ENCODE data around the gene SLC34A2.
"Not testable (repeated sequence)": the region's sequence is repeated elsewhere in the genome, so short reads cannot be mapped to it uniquely, and the experiment has no call there.

SLC34A2 gene

GRCh38 chr4:25638806-25639205 lies 16.8 kb upstream of the SLC34A2 start:
- no peak for TF ChIP-seq ZNF274 (IDR thresholded peaks at IDR 0.05; ENCODE audit: low read depth, low read length)
- H3K4me3 ChIP-seq (ENCODE audit: low read length), result no peak overlapping the region

- H3K4me3 ChIP-seq (ENCODE audit: low read length), result no peak overlapping the region
- TF ChIP-seq ZNF274 (IDR thresholded peaks at IDR 0.05; ENCODE audit: low read depth, low read length), result no peak
Observed at GRCh38 chr4:25650311-25650710, 5.3 kb upstream of the SLC34A2 start.

DNA sequence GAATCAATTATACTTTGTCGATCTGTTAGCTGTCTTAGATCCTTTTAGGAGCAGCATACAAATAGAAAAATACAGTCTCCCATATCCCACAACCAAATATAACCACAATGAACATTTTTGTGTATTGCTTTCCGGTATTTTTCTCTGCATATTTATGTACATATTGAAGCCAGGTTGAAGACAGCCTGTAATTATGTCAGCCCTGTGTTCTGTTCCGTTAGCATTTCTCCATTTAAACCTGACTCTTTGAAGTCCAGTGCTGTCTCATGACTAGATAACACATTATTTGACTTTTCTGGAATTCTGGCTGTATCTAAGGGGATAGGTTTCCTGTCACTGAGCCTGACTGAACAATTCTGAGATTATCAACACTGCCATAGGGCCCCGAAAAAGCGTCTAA lies 4.0 kb upstream of the SLC34A2 start:
- no peak for TF ChIP-seq ZNF274 (IDR thresholded peaks at IDR 0.05; ENCODE audit: low read depth, low read length)
- no peak overlapping the region for H3K4me3 ChIP-seq (ENCODE audit: low read length)

DNA sequence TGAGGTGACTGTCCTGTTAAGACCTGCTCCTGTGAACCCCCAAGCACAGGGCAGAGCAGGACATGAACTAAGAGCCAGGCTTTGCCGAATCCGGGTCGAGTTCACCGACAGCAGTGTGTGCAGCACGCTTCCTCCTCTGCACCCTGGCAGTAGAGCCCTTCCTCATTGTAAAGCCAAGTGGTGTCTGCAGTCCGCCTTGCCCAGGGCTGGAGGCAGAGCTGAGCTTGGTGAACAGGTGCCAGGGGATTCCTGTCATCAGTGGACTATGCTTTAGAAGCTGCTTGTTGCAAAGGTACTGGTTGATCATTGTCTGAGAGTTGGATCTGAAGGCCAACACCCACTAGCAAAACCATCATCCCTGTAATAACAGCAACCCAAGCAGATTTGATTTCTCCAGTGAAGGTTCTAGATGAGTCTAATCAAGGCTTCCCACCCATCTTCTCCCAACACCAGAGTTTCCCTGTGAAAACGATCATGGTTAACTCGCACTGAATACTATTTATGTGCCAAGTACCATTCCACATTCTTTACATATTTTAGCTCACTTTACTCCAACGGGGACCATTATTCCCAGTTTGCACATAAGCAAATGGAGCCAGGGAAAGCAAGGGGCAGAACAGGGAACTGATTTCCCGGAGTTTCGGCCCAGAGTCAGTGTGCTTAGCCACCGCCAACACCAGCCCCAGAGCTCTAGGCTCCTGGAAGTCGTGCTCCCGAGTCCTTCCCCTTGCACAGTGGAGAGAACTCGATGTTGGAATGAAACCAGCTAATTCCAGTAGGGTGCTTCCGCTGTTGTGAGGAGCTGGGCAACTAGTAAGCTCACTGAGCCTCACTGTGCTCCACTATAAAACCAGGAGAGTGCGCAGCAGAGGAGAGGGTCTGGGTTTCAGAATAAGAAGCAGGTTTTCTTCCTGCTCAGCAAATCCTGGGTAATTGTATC lies 1.4 kb upstream of the SLC34A2 start:
- no peak overlapping the region for H3K4me3 ChIP-seq (ENCODE audit: low read length)

GRCh38 chr4:25656031-25656430 lies 380 bp downstream of the SLC34A2 start:
- no peak overlapping the region for H3K4me3 ChIP-seq (ENCODE audit: low read length)
- TF ChIP-seq ZNF274 (IDR thresholded peaks at IDR 0.05; ENCODE audit: low read depth, low read length), result no peak

More for the DNA sequence above, 1.4 kb upstream of the SLC34A2 start:
- TF ChIP-seq ZNF274 (IDR thresholded peaks at IDR 0.05; ENCODE audit: low read depth, low read length), result no peak

DNA sequence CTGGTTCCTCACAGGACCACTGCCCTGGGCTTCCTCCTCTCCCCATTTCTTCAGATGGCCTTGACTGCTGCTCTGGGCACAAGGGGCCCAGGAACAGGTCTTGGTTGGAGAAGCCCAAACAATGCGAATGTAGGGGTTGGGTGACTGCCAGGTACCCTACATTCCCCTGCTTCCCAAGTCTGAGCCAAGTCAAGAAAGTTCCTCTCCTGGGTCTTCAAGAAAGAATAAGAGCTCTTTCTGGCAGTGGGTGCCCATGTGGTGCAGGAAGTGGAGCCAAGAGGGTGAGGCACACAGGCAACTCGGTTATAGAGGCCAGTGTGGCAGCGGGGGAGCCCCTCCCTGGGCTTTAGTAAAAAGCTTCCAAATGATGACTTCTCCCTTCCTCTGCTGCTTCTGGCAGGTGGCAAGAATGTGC lies 2.7 kb downstream of the SLC34A2 start:
- no peak overlapping the region for H3K4me3 ChIP-seq (ENCODE audit: low read length)
- no peak for TF ChIP-seq ZNF274 (IDR thresholded peaks at IDR 0.05; ENCODE audit: low read depth, low read length)

DNA sequence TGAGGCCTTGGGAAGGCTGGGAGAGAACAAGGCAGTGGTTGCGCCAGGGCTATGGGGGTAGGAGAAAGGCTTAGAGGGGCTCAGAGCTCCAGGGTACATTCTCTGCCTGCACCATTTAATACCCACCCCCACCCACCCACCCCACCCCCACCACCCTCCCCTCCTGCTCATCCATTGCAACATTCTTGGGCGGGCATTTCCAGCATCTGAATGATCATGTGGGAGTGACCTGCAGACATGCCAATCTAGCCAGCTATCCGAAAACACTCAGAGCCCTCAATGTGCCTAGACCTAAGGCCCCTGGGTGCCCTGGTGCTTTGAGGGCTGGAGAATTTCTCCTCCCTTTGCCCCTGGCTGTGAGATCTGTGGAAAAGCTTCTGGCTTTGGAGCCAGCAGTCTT lies 3.1 kb downstream of the SLC34A2 start:
- H3K4me3 ChIP-seq (ENCODE audit: low read length), result no peak overlapping the region
- TF ChIP-seq ZNF274 (IDR thresholded peaks at IDR 0.05; ENCODE audit: low read depth, low read length), result no peak

- not testable (repeated sequence) for H3K4me3 ChIP-seq (ENCODE audit: low read length)
Observed at GRCh38 chr4:25661441-25661840, 5.8 kb downstream of the SLC34A2 start.

- TF ChIP-seq ZNF274 (IDR thresholded peaks at IDR 0.05; ENCODE audit: low read depth, low read length), result no peak
- H3K4me3 ChIP-seq (ENCODE audit: low read length), result no peak overlapping the region
Observed at GRCh38 chr4:25662306-25662705, 6.7 kb downstream of the SLC34A2 start.

DNA sequence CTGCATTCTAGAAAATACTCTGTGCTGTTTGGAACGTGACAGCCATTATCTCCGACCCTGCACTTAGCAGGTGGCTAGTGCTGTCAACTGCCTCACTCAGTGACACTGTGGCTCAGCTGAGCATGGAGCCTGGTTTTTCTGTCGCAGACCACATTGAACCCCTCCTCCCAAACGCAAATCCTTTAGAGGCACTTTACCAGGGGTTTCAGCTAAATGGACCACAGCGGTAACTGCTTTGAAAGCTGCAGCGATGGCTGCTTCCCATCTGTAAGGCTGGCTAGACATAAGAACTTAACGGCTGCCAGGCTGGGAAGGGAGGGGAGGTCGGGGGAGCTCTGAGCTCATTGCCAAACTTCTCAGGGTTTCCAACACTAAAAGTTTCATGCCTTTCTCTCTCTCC lies 8.1 kb downstream of the SLC34A2 start:
- TF ChIP-seq ZNF274 (IDR thresholded peaks at IDR 0.05; ENCODE audit: low read depth, low read length), result no peak

DNA sequence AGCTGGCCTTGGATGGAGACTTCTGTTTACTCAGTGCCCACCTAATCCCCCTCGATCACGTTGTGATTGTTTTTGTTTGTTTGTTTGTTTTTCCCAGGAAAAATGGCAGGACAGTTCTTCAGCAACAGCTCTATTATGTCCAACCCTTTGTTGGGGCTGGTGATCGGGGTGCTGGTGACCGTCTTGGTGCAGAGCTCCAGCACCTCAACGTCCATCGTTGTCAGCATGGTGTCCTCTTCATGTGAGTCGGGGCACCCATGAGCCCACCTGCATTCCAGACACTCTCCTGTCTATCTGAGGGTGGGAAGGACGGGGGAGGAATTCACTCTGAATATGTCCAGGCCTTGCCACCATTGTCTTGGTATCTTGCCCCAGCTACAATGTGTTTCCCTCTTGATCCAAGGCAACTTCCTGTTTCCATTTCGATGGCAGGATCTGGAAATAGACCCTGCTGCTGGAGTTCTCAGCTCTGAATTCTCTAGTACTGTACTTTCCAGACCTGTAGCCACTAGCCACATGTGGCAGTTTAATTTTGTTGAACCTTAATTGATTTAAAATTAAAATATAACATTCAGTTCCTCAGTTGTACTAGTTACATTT lies 10.5 kb downstream of the SLC34A2 start:
- no peak for TF ChIP-seq ZNF274 (IDR thresholded peaks at IDR 0.05; ENCODE audit: low read depth, low read length)
- no peak overlapping the region for H3K4me3 ChIP-seq (ENCODE audit: low read length)

More for the DNA sequence above, 8.1 kb downstream of the SLC34A2 start:
- H3K4me3 ChIP-seq (ENCODE audit: low read length), result no peak overlapping the region

GRCh38 chr4:25667931-25668557 lies 12.4 kb downstream of the SLC34A2 start:
- no peak for TF ChIP-seq ZNF274 (IDR thresholded peaks at IDR 0.05; ENCODE audit: low read depth, low read length)
- H3K4me3 ChIP-seq (ENCODE audit: low read length), result no peak overlapping the region

DNA sequence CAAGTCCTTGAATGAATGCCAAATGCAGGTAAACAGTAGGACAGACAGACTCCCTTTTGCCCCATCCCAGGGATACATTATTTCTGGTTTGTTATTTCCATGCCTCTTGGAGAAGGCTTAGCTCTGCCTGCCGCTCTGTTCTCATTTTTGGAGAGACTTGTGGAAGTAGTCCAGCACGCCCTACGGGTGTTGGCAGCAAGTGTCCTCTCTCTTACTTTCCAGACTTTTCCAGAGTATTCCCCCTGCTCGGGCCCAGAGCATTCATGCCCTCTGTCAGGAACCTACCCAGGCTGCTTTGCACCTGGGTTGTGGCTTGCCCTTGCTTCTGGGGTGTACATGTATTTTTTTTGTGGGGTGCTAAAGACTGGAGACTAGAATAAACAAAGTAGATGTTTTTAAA lies 15.3 kb downstream of the SLC34A2 start:
- no peak overlapping the region for H3K4me3 ChIP-seq (ENCODE audit: low read length)
- no peak for TF ChIP-seq ZNF274 (IDR thresholded peaks at IDR 0.05; ENCODE audit: low read depth, low read length)

- no peak overlapping the region for H3K4me3 ChIP-seq (ENCODE audit: low read length)
- no peak for TF ChIP-seq ZNF274 (IDR thresholded peaks at IDR 0.05; ENCODE audit: low read depth, low read length)
Observed at GRCh38 chr4:25672756-25673155, 17.1 kb downstream of the SLC34A2 start.

- H3K4me3 ChIP-seq (ENCODE audit: low read length), result no peak overlapping the region
- TF ChIP-seq ZNF274 (IDR thresholded peaks at IDR 0.05; ENCODE audit: low read depth, low read length), result no peak
Observed at GRCh38 chr4:25674386-25674785, 18.7 kb downstream of the SLC34A2 start.
